Stimulated activated naive B cell treated with anti-CD40 and anti-IgM and Interleukin-4, amounts not matched to agents 10 μg/mL and 1 μg/mL and 100 μg/mL, for 72 hours (primary cell): ENCODE measurements around the gene POU6F2.
A peak's percentile ranks its signal among the peaks of the same experiment; 100 is the strongest.

Experiments
- ATAC-seq, 2 donors: fragments of 150-1000 bp; cut with Tn5 transposase; replicated peaks; 2 replicates each; pipeline ENCODE4 v1.10.0; 2021; ENCODE audit warnings: moderate library complexity in 1 of 2
- DNase-seq: peaks from one replicate; pipeline ENCODE4 v3.0.0; 2021
- H3K27ac Mint-ChIP-seq: one replicate; pipeline ENCODE4 v1.8.0; 2022; ENCODE audit warnings: mild to moderate bottlenecking, mixed read lengths
- H3K27me3 Mint-ChIP-seq, 2 donors: one replicate each; pipeline ENCODE4 v1.8.0; 2022; ENCODE audit warnings: mixed read lengths in 2 of 2
- H3K36me3 Mint-ChIP-seq, 2 donors: one replicate each; pipeline ENCODE4 v1.8.0; 2022; ENCODE audit warnings: mixed read lengths in 2 of 2, mild to moderate bottlenecking in 1 of 2
- H3K4me1 Mint-ChIP-seq, 2 donors: one replicate each; pipeline ENCODE4 v1.8.0; 2022; ENCODE audit warnings: mixed read lengths in 2 of 2, mild to moderate bottlenecking in 1 of 2
- H3K4me3 Mint-ChIP-seq, 2 donors: one replicate each; pipeline ENCODE4 v1.8.0; 2022; ENCODE audit warnings: mild to moderate bottlenecking in 2 of 2, mixed read lengths in 2 of 2, moderate library complexity in 1 of 2
- H3K9me3 Mint-ChIP-seq, 2 donors: one replicate each; pipeline ENCODE4 v1.8.0; 2022; ENCODE audit warnings: mixed read lengths in 2 of 2, mild to moderate bottlenecking in 1 of 2

Gene POU6F2

DNA sequence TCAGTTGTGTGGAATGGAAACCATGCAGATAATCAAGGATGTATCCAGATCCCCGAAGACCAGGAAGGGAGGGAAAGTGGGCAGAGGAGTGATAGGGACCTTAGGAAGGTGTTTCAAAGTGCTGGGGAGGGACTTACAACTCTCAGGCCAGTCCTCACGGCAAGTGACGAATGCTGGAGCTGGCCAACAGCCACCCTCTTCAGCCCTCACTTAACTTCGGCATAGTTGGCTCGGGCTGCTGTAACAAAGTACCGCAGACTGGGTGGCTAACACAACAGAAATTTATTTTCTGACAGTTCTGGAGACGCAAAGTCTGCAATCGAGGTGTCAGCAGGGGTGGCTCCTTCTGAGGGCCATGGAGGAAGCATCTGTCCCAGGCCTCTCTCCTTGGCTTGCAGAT lies 322.6 kb downstream of the POU6F2 start:
- peaks cover 3 to 6% of the 10 kb centered on the region in 2 donors for H3K9me3 Mint-ChIP-seq
- DNase-seq = no peak
- ATAC-seq = no peak
- H3K27ac Mint-ChIP-seq = no peak overlapping the region
- H3K27me3 Mint-ChIP-seq = peaks cover 5 to 26% of the 10 kb centered on the region in 2 donors
- no peaks in the 10 kb centered on the region for H3K36me3 Mint-ChIP-seq
- no peak overlapping the region for H3K4me3 Mint-ChIP-seq
- H3K4me1 Mint-ChIP-seq = no peaks in the 10 kb centered on the region

DNA sequence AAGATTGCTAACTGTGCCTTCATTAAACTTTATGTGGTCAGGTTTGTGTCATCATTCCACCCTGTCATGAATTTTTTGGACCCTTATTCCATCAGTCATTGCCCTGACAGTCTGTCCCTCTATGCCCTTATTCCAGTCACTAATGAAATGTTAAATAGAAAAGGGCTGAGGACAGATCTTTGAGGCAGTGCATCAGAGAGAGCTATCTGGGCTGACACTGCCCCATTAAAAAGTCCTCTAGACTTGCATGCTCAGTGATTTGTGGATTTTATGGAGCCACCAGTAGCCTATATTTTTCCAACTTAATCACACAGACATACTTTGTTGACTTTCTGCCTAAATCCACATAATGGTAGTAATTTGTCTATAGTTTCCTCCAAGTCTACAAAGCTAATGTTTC lies 323.8 kb downstream of the POU6F2 start:
- Mint-ChIP-seq H3K4me3 (no peak overlapping the region), H3K36me3 (no peaks in the 10 kb centered on the region), H3K4me1 (no peaks in the 10 kb centered on the region), H3K9me3 (peaks cover 3% of the 10 kb centered on the region in 2 donors), H3K27me3 (peaks cover 2 to 26% of the 10 kb centered on the region in 2 donors), H3K27ac (no peak overlapping the region)
- DNase-seq (no peak), ATAC-seq (no peak)

DNA sequence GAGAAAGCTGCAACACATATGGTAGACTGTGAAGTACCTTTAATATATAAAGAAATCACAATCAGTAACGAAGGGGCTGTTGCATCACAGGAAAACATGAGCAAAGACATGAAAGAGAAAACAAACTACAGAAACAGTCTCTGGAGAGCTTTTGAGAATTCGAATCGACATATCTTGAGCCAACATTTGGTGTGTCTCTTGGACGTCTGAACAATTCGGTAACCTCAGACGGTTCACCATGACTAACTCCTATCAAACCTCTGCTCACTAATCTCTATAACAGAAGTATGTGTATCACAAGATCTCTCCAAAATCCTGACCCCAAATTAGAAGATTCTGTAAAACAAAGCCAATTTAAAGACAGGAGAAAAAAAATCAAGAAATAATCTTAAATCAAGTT lies 326.5 kb downstream of the POU6F2 start:
- Mint-ChIP-seq H3K36me3 (no peaks in the 10 kb centered on the region), H3K27me3 (peaks cover 4 to 27% of the 10 kb centered on the region in 2 donors), H3K4me1 (no peaks in the 10 kb centered on the region), H3K27ac (no peak overlapping the region), H3K4me3 (no peak overlapping the region), H3K9me3 (peaks cover 0 to 2% of the 10 kb centered on the region in 2 donors)
- ATAC-seq (no peak), DNase-seq (no peak)

DNA sequence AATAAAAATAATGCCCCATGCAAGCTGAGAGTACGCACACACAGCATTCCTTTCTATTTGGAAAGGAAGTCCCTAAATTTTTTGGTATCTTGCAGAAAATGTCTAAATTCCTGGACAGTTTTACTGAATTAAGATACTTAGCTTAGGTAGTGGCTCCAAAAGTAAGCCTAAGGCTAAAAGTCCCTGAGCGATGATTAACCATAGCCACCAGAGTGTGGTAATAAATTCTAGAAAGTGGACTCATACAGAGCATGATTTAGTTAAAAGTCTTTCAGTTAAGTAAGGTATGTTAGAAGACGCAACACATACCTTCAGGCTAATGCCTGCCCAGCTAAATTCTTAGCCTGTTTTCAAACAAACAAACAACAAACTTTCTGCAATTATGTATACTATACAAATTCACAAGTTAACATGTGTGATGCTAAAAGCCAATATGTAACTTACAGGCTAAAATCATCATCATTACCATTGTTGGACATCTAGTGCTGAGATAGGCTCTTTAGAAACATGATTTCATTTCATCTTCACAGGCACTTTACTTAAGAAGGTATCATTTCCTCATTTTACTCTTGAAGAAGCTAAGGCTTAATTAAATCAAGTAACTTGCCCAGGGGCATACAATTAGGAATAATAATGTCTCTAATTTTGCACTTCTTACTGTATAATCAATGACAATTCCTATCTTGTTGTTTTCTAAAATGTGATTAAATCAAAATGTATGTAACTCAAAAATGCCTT lies 327.1 kb downstream of the POU6F2 start:
- ATAC-seq (no peak), DNase-seq (no peak)
- Mint-ChIP-seq H3K36me3 (no peaks in the 10 kb centered on the region), H3K27ac (no peak overlapping the region), H3K9me3 (peaks cover 0 to 2% of the 10 kb centered on the region in 2 donors), H3K4me1 (no peaks in the 10 kb centered on the region), H3K27me3 (peaks cover 4 to 25% of the 10 kb centered on the region in 2 donors), H3K4me3 (no peak overlapping the region)

DNA sequence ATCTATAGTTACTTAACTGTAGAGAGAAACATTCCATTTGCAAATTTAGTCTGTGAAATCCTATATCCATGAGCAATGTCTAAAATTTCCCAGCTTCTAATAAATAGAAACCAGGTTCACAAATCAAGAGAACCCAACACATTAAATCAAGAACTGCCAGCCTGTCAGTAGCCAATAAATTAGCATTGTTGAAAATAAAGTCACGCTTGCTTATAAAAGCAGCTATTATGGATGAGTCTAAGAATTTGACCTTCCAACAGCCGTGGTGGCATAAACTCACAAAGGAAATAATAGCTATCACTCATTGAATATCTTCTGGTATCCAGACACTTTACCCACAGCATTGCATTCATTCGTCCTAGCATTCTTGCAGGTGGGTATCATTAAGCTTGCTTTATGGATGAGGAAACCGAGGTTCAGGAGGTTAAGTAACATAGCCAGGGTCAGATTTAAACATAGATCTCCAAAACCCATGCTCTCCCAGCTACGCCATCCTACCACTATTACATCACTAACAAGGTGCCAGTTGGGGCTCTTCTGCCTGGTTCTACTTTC lies 328.4 kb downstream of the POU6F2 start:
- Mint-ChIP-seq H3K9me3 (peaks cover 0 to 2% of the 10 kb centered on the region in 2 donors), H3K36me3 (no peaks in the 10 kb centered on the region), H3K27ac (no peak overlapping the region), H3K27me3 (peaks cover 4 to 18% of the 10 kb centered on the region in 2 donors), H3K4me1 (no peaks in the 10 kb centered on the region), H3K4me3 (no peak overlapping the region)
- ATAC-seq = no peak
- no peak for DNase-seq

DNA sequence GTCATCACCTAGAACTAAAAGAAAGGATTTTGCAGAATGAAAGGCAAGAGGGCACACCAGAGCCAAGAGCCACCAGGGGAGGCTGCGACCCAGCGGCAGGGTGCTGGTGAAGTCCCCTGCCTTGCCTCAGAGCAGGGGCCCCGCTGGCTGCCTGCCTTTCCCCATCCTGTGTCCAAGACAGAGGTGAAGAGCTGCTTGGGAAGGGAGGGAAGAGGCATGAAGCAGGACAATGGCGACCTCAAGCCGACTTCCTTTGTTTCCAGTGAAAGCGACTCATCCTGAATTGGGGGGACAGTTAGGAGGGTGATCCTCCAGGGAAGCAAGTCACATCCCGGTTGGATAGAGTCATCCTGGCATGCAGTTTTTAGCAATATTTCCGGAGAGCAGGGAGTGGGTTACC lies 333.0 kb downstream of the POU6F2 start:
- Mint-ChIP-seq H3K9me3 (peaks cover 0 to 2% of the 10 kb centered on the region in 2 donors), H3K4me3 (no peak overlapping the region), H3K4me1 (no peaks in the 10 kb centered on the region), H3K27ac (no peak overlapping the region), H3K27me3 (peaks cover 6 to 9% of the 10 kb centered on the region in 2 donors), H3K36me3 (no peaks in the 10 kb centered on the region)
- no peak for DNase-seq
- no peak for ATAC-seq

DNA sequence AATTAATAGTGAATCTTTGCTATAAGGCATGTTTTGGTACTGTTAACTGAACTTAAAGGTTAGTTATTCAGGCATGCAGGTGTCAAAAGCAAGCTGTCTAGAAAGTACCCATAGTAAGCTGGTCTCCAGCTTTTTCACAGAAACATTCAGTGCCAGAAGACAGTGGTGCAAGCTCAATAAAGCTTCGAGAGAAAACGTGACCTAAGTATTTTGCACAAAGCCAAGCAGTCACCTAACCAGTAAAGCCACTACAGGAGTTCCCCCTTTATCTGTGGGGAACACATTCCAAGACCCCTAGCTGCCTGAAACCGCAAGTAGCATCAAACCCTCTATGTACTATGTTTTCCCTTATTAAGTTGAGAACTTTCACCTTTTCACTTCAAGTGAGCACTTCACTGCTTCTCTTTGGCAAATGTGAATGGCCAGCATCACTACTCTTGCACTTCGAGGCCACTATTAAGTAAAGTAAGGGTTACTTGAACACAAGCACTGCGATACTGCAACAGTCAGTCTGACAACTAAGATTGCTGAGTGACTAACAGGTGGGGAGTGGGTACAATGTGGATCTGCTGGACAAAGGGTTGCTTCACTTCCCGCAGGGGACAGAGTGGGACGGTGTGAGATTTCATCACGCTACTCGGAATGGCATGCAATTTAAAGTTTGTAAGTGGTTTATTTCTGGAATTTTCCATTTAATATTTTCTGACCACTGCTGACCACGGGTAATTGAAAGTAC lies 334.7 kb downstream of the POU6F2 start:
- Mint-ChIP-seq H3K36me3 (no peaks in the 10 kb centered on the region), H3K4me3 (no peak overlapping the region), H3K27me3 (peaks cover 6 to 9% of the 10 kb centered on the region in 2 donors), H3K27ac (no peak overlapping the region), H3K4me1 (no peaks in the 10 kb centered on the region), H3K9me3 (peaks cover 0 to 2% of the 10 kb centered on the region in 2 donors)
- ATAC-seq (no peak), DNase-seq (no peak)

DNA sequence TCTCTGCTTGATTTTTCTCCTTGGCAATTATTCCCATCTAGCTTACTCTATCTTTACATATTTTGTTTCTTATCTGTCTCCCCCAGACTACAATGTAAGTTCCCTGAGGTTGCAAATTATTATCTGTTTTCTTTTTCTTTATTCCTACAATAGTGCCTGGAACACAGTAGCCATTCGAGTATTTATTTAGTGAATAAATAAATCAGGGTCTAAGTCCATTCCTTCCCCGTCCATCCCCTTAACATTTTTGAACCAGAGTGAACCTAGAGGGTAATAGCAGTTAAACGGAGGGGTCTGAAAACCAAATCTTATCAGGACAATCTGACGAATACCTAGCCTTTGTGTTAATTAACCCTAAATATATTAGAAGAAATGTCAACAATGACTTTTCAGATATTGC lies 335.7 kb downstream of the POU6F2 start:
- no peak for ATAC-seq
- no peak overlapping the region for H3K4me3 Mint-ChIP-seq

DNA sequence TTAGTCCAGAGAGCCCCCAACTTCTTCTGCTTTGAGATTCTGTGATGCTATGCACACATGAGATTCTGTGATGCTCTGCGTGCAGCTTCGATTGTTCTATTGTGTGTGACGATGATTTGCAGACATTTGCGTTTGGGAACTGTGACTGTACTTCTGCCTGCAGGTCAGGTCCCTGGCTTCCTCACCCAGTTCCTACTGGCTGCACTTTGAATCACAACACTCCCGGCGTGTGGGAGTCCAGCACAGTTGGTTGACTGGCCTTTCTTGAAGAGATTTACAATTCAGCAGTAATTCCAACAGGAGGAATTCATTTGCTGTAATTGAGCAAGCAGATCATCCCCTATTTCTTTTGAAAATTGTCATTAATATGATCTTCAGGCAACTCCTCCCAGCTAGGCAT lies 336.3 kb downstream of the POU6F2 start:
- Mint-ChIP-seq H3K36me3 (no peaks in the 10 kb centered on the region), H3K27me3 (peaks cover under 1 to 5% of the 10 kb centered on the region in 2 donors), H3K27ac (no peak overlapping the region), H3K4me1 (no peaks in the 10 kb centered on the region), H3K9me3 (no peaks in the 10 kb centered on the region), H3K4me3 (no peak overlapping the region)
- DNase-seq = no peak
- ATAC-seq = no peak

More for the DNA sequence above, 335.7 kb downstream of the POU6F2 start:
- Mint-ChIP-seq H3K9me3 (peaks cover 0 to 2% of the 10 kb centered on the region in 2 donors), H3K27ac (no peak overlapping the region), H3K4me1 (no peaks in the 10 kb centered on the region), H3K27me3 (peaks cover 6 to 9% of the 10 kb centered on the region in 2 donors), H3K36me3 (no peaks in the 10 kb centered on the region)
- DNase-seq = no peak

DNA sequence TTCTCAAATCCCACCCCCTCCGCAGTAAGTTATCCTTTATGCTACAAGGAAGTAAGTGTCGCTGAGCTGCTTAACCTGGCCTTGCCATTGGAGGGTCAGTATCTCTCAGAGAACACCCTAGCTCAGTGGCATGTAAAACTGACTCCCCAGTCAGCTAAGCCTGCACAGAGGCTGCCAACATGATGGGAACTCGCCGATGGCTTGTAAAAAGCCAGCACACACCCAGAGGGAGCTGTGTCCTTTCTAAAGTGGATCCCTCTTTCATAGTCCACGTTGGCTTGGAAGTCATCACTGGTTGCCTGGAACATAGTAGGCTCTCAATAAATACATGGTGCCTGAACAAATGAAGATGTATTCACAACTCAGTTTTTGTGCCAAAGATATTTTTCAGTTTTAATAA lies 339.4 kb downstream of the POU6F2 start:
- Mint-ChIP-seq H3K9me3 (no peaks in the 10 kb centered on the region), H3K36me3 (no peaks in the 10 kb centered on the region), H3K4me1 (no peaks in the 10 kb centered on the region), H3K4me3 (no peak overlapping the region), H3K27me3 (peaks cover 0 to 5% of the 10 kb centered on the region in 2 donors), H3K27ac (no peak overlapping the region)
- DNase-seq (no peak), ATAC-seq (no peak)

DNA sequence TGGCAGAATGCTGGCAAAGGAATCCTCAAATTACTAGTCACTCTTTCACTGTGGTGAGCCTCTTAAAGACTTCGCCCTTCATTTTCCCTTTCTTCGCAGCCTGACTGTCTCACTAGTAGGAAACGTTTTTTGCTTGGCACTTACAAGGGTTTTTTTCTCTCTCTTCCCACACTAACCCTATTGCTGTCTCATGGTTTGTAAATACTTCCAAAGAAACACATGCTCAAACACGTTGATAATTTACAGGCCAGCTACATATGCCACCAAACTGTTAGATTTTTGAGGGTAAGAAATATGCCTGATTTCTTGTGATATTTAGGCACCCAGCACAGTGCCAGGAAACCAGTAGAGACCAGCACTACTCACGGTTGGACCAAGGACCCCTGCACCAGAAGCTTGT lies 340.2 kb downstream of the POU6F2 start:
- Mint-ChIP-seq H3K9me3 (no peaks in the 10 kb centered on the region), H3K27me3 (peaks cover 0 to 5% of the 10 kb centered on the region in 2 donors)

DNA sequence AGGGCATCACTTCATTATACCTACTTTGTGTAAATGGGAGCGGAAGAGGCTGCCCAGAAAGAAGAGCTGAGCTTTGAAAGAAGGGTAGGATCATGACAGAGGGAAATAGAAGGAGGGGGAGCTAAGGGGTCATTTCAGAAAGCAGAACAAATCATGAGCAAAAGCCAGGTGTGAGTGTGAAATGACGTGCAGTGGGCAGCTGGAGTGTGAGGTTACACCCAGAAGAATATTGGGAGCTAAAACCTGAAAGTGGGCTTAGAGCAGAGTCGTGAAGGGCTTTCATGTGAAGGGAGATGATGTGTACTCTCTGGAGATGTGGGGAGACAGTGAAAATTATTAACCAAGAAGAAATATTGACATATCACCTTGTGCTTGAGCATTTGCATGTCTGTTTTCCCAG lies 343.5 kb downstream of the POU6F2 start:
- no peak overlapping the region for H3K27ac Mint-ChIP-seq
- no peaks in the 10 kb centered on the region for H3K27me3 Mint-ChIP-seq
- peaks cover 0 to 8% of the 10 kb centered on the region in 2 donors for H3K4me1 Mint-ChIP-seq
- no peak for ATAC-seq
- H3K4me3 Mint-ChIP-seq = no peak overlapping the region
- no peaks in the 10 kb centered on the region for H3K9me3 Mint-ChIP-seq
- no peak for DNase-seq
- no peaks in the 10 kb centered on the region for H3K36me3 Mint-ChIP-seq

More for the DNA sequence above, 340.2 kb downstream of the POU6F2 start:
- DNase-seq = no peak
- Mint-ChIP-seq H3K27ac (no peak overlapping the region), H3K36me3 (no peaks in the 10 kb centered on the region), H3K4me3 (no peak overlapping the region), H3K4me1 (no peaks in the 10 kb centered on the region)
- ATAC-seq = no peak

DNA sequence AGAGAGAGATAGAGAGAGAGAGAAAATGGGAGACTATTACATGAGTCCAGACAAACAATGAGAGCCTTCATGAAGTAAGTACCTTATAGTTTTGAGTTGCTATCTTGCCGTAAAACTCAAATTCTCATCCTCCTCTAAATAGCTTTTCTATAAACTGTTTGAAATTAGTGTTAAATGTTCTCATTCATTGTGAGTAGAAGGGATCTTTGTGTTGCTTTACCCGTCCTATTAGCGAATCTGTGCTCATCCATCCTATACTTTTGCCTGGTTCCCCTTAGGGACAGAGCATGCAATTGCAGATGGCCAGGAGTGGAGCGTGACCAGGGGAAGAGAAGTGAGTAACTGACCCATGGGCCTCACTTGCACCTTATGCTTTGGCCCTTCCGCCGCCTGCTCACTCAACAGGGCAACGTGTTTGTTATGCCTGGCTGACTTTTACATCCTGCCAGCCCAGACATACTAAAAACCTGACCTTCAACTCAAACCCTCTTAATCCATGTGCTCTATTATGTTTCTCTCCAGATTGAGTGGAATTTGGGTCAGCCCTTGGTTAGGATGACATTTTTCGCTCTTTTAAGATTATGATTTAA lies 344.3 kb downstream of the POU6F2 start:
- H3K9me3 Mint-ChIP-seq = no peaks in the 10 kb centered on the region
- no peak overlapping the region for H3K4me3 Mint-ChIP-seq
- no peak overlapping the region for H3K27ac Mint-ChIP-seq
- no peaks in the 10 kb centered on the region for H3K36me3 Mint-ChIP-seq
- H3K4me1 Mint-ChIP-seq = peaks cover 0 to 8% of the 10 kb centered on the region in 2 donors
- DNase-seq (no peak), ATAC-seq (no peak)
- H3K27me3 Mint-ChIP-seq = no peaks in the 10 kb centered on the region

DNA sequence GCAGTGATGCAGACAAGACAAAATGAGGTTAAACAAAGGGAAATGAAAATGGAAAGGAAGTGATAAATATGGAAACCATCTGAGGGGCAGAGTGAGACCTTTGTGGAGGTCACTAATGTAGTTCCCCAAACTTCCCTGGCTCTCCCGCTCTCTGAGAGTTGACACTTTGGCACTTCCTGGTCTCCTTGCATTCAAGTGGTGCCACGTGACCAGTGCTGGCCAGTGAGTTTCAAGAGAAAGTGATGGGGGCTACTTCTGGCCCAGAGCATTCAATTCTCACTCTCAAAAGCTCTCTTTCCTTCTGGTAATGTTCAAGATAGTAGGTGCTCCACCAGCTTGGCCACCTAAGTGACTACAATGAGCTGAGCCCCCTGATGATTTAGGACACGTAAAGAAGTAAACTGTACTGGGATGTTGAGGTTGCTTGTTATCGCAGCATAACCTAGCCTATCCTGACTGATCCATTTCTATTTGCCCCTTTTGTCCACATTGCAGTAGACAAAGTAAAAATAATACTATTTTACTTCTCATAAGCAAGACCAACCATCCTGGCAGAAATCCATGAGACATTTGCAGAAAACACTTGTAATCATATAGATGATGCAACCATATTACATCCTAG lies 346.5 kb downstream of the POU6F2 start:
- H3K27me3 Mint-ChIP-seq = no peaks in the 10 kb centered on the region
- DNase-seq (no peak), ATAC-seq (peak; percentile 19 to 31)
- H3K36me3 Mint-ChIP-seq = no peaks in the 10 kb centered on the region
- no peaks in the 10 kb centered on the region for H3K9me3 Mint-ChIP-seq
- no peak overlapping the region for H3K27ac Mint-ChIP-seq
- H3K4me1 Mint-ChIP-seq = peaks cover 0 to 8% of the 10 kb centered on the region in 2 donors
- H3K4me3 Mint-ChIP-seq = no peak overlapping the region
